Measurements from ENCODE around the gene LRFN2. TPM values are rescaled to one million over a fixed set of nuclear protein-coding genes. Genes with fewer than 3 reads are reported as not detected.

LRFN2 gene
- total RNA-seq, 1 donor from 2014 or later: 0.32 TPM

DNA sequence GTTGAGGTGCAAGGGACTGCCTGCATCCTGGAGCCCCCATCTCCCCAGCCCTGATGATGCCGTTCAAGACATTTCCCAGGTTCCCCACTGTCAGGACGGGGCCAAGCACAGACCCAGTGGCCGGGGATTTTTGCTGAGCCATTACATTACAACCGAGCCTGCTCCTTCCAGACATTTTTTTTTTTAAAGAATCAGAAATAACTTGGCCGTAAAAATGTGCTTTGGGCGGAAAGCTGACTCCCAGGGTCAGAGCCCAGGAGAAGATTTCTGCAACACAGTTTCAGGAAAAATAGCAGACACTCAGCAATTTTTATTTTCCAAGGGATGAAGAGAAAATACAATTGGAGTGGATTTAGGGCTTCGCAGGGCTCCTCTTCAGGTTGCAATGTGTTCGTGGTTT is 87.9 kb downstream of the LRFN2 start:
- no peaks in the 10 kb centered on the region for H3K4me1 Mint-ChIP-seq (ENCODE audit: low read depth, unreplicated experiment)
- Histone ChIP-seq H3K9ac (ENCODE audit: low read length) (no peak overlapping the region), H3K79me2 (ENCODE audit: insufficient read depth, low read length) (no peaks in the 10 kb centered on the region), H3K4me1 (ENCODE audit: insufficient read depth, low read length) (no peaks in the 10 kb centered on the region), H3K27ac (ENCODE audit: low read depth, low read length) (no peak overlapping the region), H2AFZ (ENCODE audit: low read depth, low read length) (no peak overlapping the region), H3K27me3 (ENCODE audit: insufficient read depth, low read length) (no peaks in the 10 kb centered on the region), H3K9me3 (ENCODE audit: insufficient read depth, low read depth, low read length) (no peaks in the 10 kb centered on the region), H4K20me1 (ENCODE audit: insufficient read depth, low read length) (no peaks in the 10 kb centered on the region), H3K36me3 (ENCODE audit: insufficient read depth, low read length) (no peaks in the 10 kb centered on the region), H3K4me3 (ENCODE audit: insufficient read depth, low read depth, low read length) (no peak overlapping the region), H3K4me2 (ENCODE audit: low read length) (no peak overlapping the region)
- TF ChIP-seq EZH2 (IDR thresholded peaks at IDR 0.05; ENCODE audit: insufficient read depth, low read length): no peak
- TF ChIP-seq, protein P1, sequence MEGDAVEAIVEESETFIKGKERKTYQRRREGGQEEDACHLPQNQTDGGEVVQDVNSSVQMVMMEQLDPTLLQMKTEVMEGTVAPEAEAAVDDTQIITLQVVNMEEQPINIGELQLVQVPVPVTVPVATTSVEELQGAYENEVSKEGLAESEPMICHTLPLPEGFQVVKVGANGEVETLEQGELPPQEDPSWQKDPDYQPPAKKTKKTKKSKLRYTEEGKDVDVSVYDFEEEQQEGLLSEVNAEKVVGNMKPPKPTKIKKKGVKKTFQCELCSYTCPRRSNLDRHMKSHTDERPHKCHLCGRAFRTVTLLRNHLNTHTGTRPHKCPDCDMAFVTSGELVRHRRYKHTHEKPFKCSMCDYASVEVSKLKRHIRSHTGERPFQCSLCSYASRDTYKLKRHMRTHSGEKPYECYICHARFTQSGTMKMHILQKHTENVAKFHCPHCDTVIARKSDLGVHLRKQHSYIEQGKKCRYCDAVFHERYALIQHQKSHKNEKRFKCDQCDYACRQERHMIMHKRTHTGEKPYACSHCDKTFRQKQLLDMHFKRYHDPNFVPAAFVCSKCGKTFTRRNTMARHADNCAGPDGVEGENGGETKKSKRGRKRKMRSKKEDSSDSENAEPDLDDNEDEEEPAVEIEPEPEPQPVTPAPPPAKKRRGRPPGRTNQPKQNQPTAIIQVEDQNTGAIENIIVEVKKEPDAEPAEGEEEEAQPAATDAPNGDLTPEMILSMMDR (IDR thresholded peaks at IDR 0.05; ENCODE audit: insufficient read depth, low read depth, low read length): no peak
- DNase-seq (ENCODE audit: low read depth) (no peak), FAIRE-seq (no peak)
- no peak overlapping the region for H3K4me3 Mint-ChIP-seq (ENCODE audit: unreplicated experiment)
- H3K9me3 Mint-ChIP-seq (ENCODE audit: unreplicated experiment): no peaks in the 10 kb centered on the region
- H3K27ac Mint-ChIP-seq (ENCODE audit: unreplicated experiment): no peak overlapping the region
- no peaks in the 10 kb centered on the region for H3K36me3 Mint-ChIP-seq (ENCODE audit: low read depth, unreplicated experiment)
- peaks cover 16% of the 10 kb centered on the region for H3K27me3 Mint-ChIP-seq (ENCODE audit: low read depth, unreplicated experiment)

DNA sequence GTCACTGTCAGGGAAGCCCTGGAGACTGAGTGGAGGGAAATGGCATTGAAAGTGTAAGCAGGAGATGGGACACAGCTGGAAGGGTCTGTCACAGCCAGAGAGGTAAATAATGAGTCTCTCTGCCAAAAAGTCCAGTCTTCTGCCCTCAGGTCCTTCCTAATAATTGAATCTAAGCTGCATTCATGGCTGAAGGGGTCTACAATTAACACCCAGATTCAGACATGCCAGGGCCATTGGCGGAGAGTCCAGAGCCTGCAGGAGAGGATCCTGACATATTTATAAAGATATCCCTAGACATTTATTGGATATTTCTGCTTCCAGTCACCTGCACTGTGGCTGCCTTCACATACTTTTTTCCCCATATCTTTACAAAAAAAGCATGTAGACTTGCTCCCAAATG is 89.0 kb downstream of the LRFN2 start:
- no peaks in the 10 kb centered on the region for H3K9me3 Mint-ChIP-seq (ENCODE audit: unreplicated experiment)
- FAIRE-seq (no peak), DNase-seq (ENCODE audit: low read depth) (no peak)
- Histone ChIP-seq H3K9me3 (ENCODE audit: insufficient read depth, low read depth, low read length) (no peaks in the 10 kb centered on the region), H3K27me3 (ENCODE audit: insufficient read depth, low read length) (no peaks in the 10 kb centered on the region), H3K4me2 (ENCODE audit: low read length) (no peak overlapping the region), H4K20me1 (ENCODE audit: insufficient read depth, low read length) (no peaks in the 10 kb centered on the region), H2AFZ (ENCODE audit: low read depth, low read length) (no peak overlapping the region), H3K4me1 (ENCODE audit: insufficient read depth, low read length) (no peaks in the 10 kb centered on the region), H3K36me3 (ENCODE audit: insufficient read depth, low read length) (no peaks in the 10 kb centered on the region), H3K9ac (ENCODE audit: low read length) (no peak overlapping the region), H3K27ac (ENCODE audit: low read depth, low read length) (no peak overlapping the region), H3K79me2 (ENCODE audit: insufficient read depth, low read length) (no peaks in the 10 kb centered on the region), H3K4me3 (ENCODE audit: insufficient read depth, low read depth, low read length) (no peak overlapping the region)
- no peak overlapping the region for H3K27ac Mint-ChIP-seq (ENCODE audit: unreplicated experiment)
- H3K27me3 Mint-ChIP-seq (ENCODE audit: low read depth, unreplicated experiment): peaks cover 18% of the 10 kb centered on the region
- no peaks in the 10 kb centered on the region for H3K36me3 Mint-ChIP-seq (ENCODE audit: low read depth, unreplicated experiment)
- no peaks in the 10 kb centered on the region for H3K4me1 Mint-ChIP-seq (ENCODE audit: low read depth, unreplicated experiment)
- no peak overlapping the region for H3K4me3 Mint-ChIP-seq (ENCODE audit: unreplicated experiment)
- TF ChIP-seq, protein P1 (IDR thresholded peaks at IDR 0.05; ENCODE audit: insufficient read depth, low read depth, low read length): no peak
- TF ChIP-seq EZH2 (IDR thresholded peaks at IDR 0.05; ENCODE audit: insufficient read depth, low read length): no peak

- Histone ChIP-seq H3K27me3 (ENCODE audit: insufficient read depth, low read length) (peaks cover 2% of the 10 kb centered on the region), H3K4me2 (ENCODE audit: low read length) (no peak overlapping the region), H2AFZ (ENCODE audit: low read depth, low read length) (no peak overlapping the region), H3K4me3 (ENCODE audit: insufficient read depth, low read depth, low read length) (no peak overlapping the region), H3K36me3 (ENCODE audit: insufficient read depth, low read length) (no peaks in the 10 kb centered on the region), H3K9ac (ENCODE audit: low read length) (no peak overlapping the region), H3K4me1 (ENCODE audit: insufficient read depth, low read length) (no peaks in the 10 kb centered on the region), H3K79me2 (ENCODE audit: insufficient read depth, low read length) (no peaks in the 10 kb centered on the region), H4K20me1 (ENCODE audit: insufficient read depth, low read length) (no peaks in the 10 kb centered on the region), H3K27ac (ENCODE audit: low read depth, low read length) (no peak overlapping the region), H3K9me3 (ENCODE audit: insufficient read depth, low read depth, low read length) (no peaks in the 10 kb centered on the region)
- Mint-ChIP-seq H3K27ac (ENCODE audit: unreplicated experiment) (no peak overlapping the region), H3K27me3 (ENCODE audit: low read depth, unreplicated experiment) (peaks cover 44% of the 10 kb centered on the region), H3K9me3 (ENCODE audit: unreplicated experiment) (no peaks in the 10 kb centered on the region), H3K36me3 (ENCODE audit: low read depth, unreplicated experiment) (no peaks in the 10 kb centered on the region), H3K4me3 (ENCODE audit: unreplicated experiment) (no peak overlapping the region), H3K4me1 (ENCODE audit: low read depth, unreplicated experiment) (no peaks in the 10 kb centered on the region)
- FAIRE-seq: no peak
- TF ChIP-seq, protein P1 (IDR thresholded peaks at IDR 0.05; ENCODE audit: insufficient read depth, low read depth, low read length): no peak
- TF ChIP-seq EZH2 (IDR thresholded peaks at IDR 0.05; ENCODE audit: insufficient read depth, low read length): no peak
- no peak for DNase-seq (ENCODE audit: low read depth)
Measured at GRCh38 chr6:40492187-40492586, 95.0 kb downstream of the LRFN2 start.

Data from astrocyte (in vitro differentiated cells and primary cell).